Astrocyte (in vitro differentiated cells and primary cell): ENCODE measurements around the gene KLLN. TPM values are rescaled to one million over a fixed set of nuclear protein-coding genes. Genes with fewer than 3 reads are reported as not detected.
"Not testable (repeated sequence)": the region's sequence is repeated elsewhere in the genome, so short reads cannot be mapped to it uniquely, and the experiment has no call there.

Experiments
- DNase-seq: peaks from one replicate; pipeline ENCODE4 v3.0.0-alpha.2; 2010; ENCODE audit warnings: low read depth
- FAIRE-seq: peaks from 2 replicates; lab custom pipeline; 2011; peaks lifted over from hg19 to GRCh38; lab: Jason Lieb, UNC
- H2AFZ ChIP-seq: 2 replicates; pipeline ENCODE4 v1.6.0; 2012; ENCODE audit warnings: low read depth, low read length, inconsistent platforms
- H3K27ac ChIP-seq: 2 replicates; pipeline ENCODE4 v1.5.1; 2011; ENCODE audit warnings: low read depth, low read length, inconsistent platforms
- H3K27me3 ChIP-seq: 2 replicates; pipeline ENCODE4 v1.6.0; 2011; ENCODE audit warnings: low read length, inconsistent platforms; ENCODE audit not compliant: insufficient read depth
- H3K36me3 ChIP-seq: 2 replicates; pipeline ENCODE4 v1.5.1; 2011; ENCODE audit warnings: low read length, inconsistent platforms; ENCODE audit not compliant: insufficient read depth
- H3K4me1 ChIP-seq: 2 replicates; pipeline ENCODE4 v1.5.1; 2011; ENCODE audit warnings: low read length, inconsistent platforms; ENCODE audit not compliant: insufficient read depth
- H3K4me2 ChIP-seq: 2 replicates; pipeline ENCODE4 v1.6.0; 2012; ENCODE audit warnings: low read length, inconsistent platforms
- H3K4me3 ChIP-seq: 2 replicates; pipeline ENCODE4 v1.5.1; 2011; ENCODE audit warnings: low read depth, mild to moderate bottlenecking, low read length, inconsistent platforms; ENCODE audit not compliant: insufficient read depth
- H3K79me2 ChIP-seq: 2 replicates; pipeline ENCODE4 v1.6.0; 2012; ENCODE audit warnings: mild to moderate bottlenecking, low read length, inconsistent platforms; ENCODE audit not compliant: insufficient read depth
- H3K9ac ChIP-seq: 2 replicates; pipeline ENCODE4 v1.6.0; 2012; ENCODE audit warnings: mild to moderate bottlenecking, low read length, inconsistent platforms
- H3K9me3 ChIP-seq: 2 replicates; pipeline ENCODE4 v1.5.1; 2012; ENCODE audit warnings: low read depth, mild to moderate bottlenecking, low read length, inconsistent platforms; ENCODE audit not compliant: insufficient read depth
- H4K20me1 ChIP-seq: 2 replicates; pipeline ENCODE4 v1.6.0; 2012; ENCODE audit warnings: low read length, inconsistent platforms; ENCODE audit not compliant: insufficient read depth
- H3K27ac Mint-ChIP-seq: one replicate; pipeline ENCODE4 v1.8.0; 2021; ENCODE audit warnings: mild to moderate bottlenecking, mixed read lengths; ENCODE audit not compliant: unreplicated experiment
- H3K27me3 Mint-ChIP-seq: one replicate; pipeline ENCODE4 v1.8.0; 2021; ENCODE audit warnings: low read depth, mixed read lengths; ENCODE audit not compliant: unreplicated experiment
- H3K36me3 Mint-ChIP-seq: one replicate; pipeline ENCODE4 v1.8.0; 2021; ENCODE audit warnings: low read depth, mixed read lengths; ENCODE audit not compliant: unreplicated experiment
- H3K4me1 Mint-ChIP-seq: one replicate; pipeline ENCODE4 v1.8.0; 2021; ENCODE audit warnings: low read depth, mixed read lengths; ENCODE audit not compliant: unreplicated experiment
- H3K4me3 Mint-ChIP-seq: one replicate; pipeline ENCODE4 v1.8.0; 2021; ENCODE audit warnings: mild to moderate bottlenecking, moderate library complexity, mixed read lengths; ENCODE audit not compliant: unreplicated experiment
- H3K9me3 Mint-ChIP-seq: one replicate; pipeline ENCODE4 v1.8.0; 2021; ENCODE audit warnings: mild to moderate bottlenecking, mixed read lengths; ENCODE audit not compliant: unreplicated experiment
- CTCF ChIP-seq: IDR thresholded peaks from 2 replicates; pipeline ENCODE4 v1.5.1; 2011; ENCODE audit warnings: low read depth, mild to moderate bottlenecking, inconsistent platforms, low read length, moderate library complexity; ENCODE audit not compliant: insufficient read depth
- EZH2 ChIP-seq: IDR thresholded peaks from 2 replicates; pipeline ENCODE4 v1.6.1; 2012; ENCODE audit warnings: mild to moderate bottlenecking, low read length, inconsistent platforms; ENCODE audit not compliant: insufficient read depth
- total RNA-seq: library from RNA; stranded (reverse); gene quantifications from 2 replicates; pipeline ENCODE4 v1.2.1, GENCODE V29; 2021

The KLLN gene
- total RNA-seq, 1 donor from 2014 or later: 1.5 TPM

DNA sequence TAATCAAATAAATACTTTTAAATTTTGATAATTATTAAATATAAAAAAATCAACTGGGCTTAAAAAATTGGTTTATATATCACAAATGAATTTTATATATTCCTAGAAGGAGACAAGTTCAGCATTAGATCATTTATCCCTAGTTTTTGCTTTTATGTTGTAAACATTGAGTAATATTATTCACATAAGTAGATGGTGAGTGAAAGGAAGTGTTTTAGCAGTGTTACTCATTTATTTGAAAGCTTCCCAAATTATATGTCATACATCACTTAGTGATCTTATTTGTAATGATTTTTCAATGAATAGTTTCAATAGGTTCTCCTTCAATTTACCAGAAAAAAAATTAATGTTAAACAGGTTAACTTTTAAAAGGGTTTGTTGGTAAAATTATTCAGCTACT lies 15.8 kb downstream of the KLLN start:
- FAIRE-seq (no peak), DNase-seq (no peak)
- Histone ChIP-seq H3K79me2 (no peaks in the 10 kb centered on the region), H2AFZ (no peak overlapping the region), H3K36me3 (no peaks in the 10 kb centered on the region), H3K27ac (no peak overlapping the region), H4K20me1 (no peaks in the 10 kb centered on the region), H3K9me3 (no peaks in the 10 kb centered on the region), H3K4me3 (no peak overlapping the region), H3K4me1 (peaks cover 14% of the 10 kb centered on the region), H3K9ac (no peak overlapping the region), H3K4me2 (no peak overlapping the region), H3K27me3 (no peaks in the 10 kb centered on the region)
- no peaks in the 10 kb centered on the region for H3K27me3 Mint-ChIP-seq
- H3K27ac Mint-ChIP-seq: no peak overlapping the region
- TF ChIP-seq CTCF (no peak), EZH2 (no peak)
- no peaks in the 10 kb centered on the region for H3K9me3 Mint-ChIP-seq
- no peaks in the 10 kb centered on the region for H3K36me3 Mint-ChIP-seq
- H3K4me1 Mint-ChIP-seq: peaks cover 23% of the 10 kb centered on the region
- no peak overlapping the region for H3K4me3 Mint-ChIP-seq

DNA sequence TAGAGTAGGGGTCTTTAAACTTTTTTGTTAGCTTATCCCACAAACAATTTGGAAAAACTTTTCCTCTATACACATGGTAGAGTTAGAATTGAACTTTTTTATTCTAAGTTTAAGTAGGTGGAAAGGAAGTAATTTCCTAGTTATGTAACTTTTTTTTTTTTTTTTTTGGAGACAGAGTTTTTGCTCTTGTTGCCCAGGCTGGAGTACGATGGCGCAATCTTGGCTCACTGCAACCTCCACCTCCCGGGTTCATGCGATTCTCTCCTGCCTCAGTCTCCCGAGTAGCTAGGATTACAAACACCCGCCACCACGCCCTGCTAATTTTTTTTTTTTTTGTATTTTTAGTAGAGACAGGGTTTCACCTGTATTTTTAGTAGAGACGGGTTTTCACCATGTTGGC lies 16.6 kb downstream of the KLLN start:
- not testable (repeated sequence) for H3K9me3 ChIP-seq, H3K79me2 ChIP-seq, H3K36me3 ChIP-seq, H3K9me3 Mint-ChIP-seq, H3K4me3 Mint-ChIP-seq, DNase-seq, FAIRE-seq, H3K27me3 ChIP-seq, H3K4me2 ChIP-seq, H3K4me3 ChIP-seq, H3K27ac Mint-ChIP-seq, H4K20me1 ChIP-seq, H3K9ac ChIP-seq, H2AFZ ChIP-seq, H3K27me3 Mint-ChIP-seq, H3K36me3 Mint-ChIP-seq
- peaks cover 14% of the 10 kb centered on the region for H3K4me1 ChIP-seq
- H3K27ac ChIP-seq: peak overlapping the region; percentile 62
- peaks cover 27% of the 10 kb centered on the region for H3K4me1 Mint-ChIP-seq

- Histone ChIP-seq H3K27ac (peak overlapping the region; percentile 62), H3K36me3 (no peaks in the 10 kb centered on the region), H4K20me1 (no peaks in the 10 kb centered on the region), H3K9ac (no peak overlapping the region), H3K4me3 (no peak overlapping the region), H2AFZ (no peak overlapping the region), H3K4me1 (peaks cover 14% of the 10 kb centered on the region), H3K4me2 (no peak overlapping the region), H3K27me3 (no peaks in the 10 kb centered on the region), H3K9me3 (no peaks in the 10 kb centered on the region), H3K79me2 (no peaks in the 10 kb centered on the region)
- peak; percentile 92 for DNase-seq
- H3K36me3 Mint-ChIP-seq: no peaks in the 10 kb centered on the region
- H3K4me1 Mint-ChIP-seq: peaks cover 27% of the 10 kb centered on the region
- FAIRE-seq: peak; percentile 76
- H3K27me3 Mint-ChIP-seq: no peaks in the 10 kb centered on the region
- no peak overlapping the region for H3K4me3 Mint-ChIP-seq
- TF ChIP-seq EZH2 (no peak), CTCF (no peak)
- H3K27ac Mint-ChIP-seq: no peak overlapping the region
- H3K9me3 Mint-ChIP-seq: no peaks in the 10 kb centered on the region
Observed at GRCh38 chr10:87846023-87846422, 17.3 kb downstream of the KLLN start.
